PFSK-1 (cell line): ENCODE data around the gene WIPI1.

Experiments
- FOXP2 ChIP-seq: optimal IDR thresholded peaks from 2 replicates; pipeline ENCODE3; 2011; ENCODE audit warnings: borderline replicate concordance, control low read depth, inconsistent platforms; ENCODE audit not compliant: insufficient read depth; ENCODE audit errors: extremely low read length, extremely low read depth
- POLR2AphosphoS5 ChIP-seq: IDR thresholded peaks from 2 replicates; pipeline ENCODE4 v1.6.1; 2012; ENCODE audit warnings: low read depth, mild to moderate bottlenecking, control low read depth, low read length, moderate library complexity
- REST ChIP-seq, 2 experiments: IDR thresholded peaks; 2 replicates each; pipeline versions ENCODE4 v1.6.1 to v1.8.0; 2011 to 2012; ENCODE audit warnings: low read depth in 2 of 2, low read length in 2 of 2, control low read depth in 1 of 2, inconsistent platforms in 1 of 2, mild to moderate bottlenecking in 1 of 2, moderate library complexity in 1 of 2; ENCODE audit not compliant: insufficient read depth in 1 of 2
- SIN3A ChIP-seq: IDR thresholded peaks from 2 replicates; pipeline ENCODE4 v1.6.1; 2012; ENCODE audit warnings: mild to moderate bottlenecking, low read length, moderate library complexity, borderline replicate concordance; ENCODE audit not compliant: insufficient read depth
- TAF1 ChIP-seq: IDR thresholded peaks from 2 replicates; pipeline ENCODE4 v1.6.1; 2012; ENCODE audit warnings: low read length, control low read depth, borderline replicate concordance; ENCODE audit not compliant: insufficient read depth

Gene WIPI1

DNA sequence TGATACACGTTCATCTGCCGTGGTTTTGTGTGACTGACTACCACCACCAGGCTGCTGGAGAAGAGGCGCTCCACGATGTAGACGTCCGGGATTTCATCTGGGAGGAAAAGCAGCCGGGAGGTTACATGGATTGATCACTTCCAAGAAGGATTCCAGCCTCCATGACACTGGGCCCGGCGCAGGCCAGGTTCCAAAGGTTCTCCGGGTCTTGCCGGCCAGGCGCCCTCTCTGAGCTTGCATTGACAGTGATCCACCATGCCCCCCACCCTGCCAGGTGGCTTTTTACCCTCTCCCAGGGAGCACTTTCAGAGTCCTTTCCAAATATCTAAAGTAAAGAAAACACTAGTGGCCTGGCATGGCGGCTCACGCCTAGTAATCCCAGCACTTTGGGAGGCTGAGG lies 6.5 kb downstream of the WIPI1 start:
- no peak for TF ChIP-seq POLR2AphosphoS5
- TF ChIP-seq FOXP2: no peak
- no peak for TF ChIP-seq SIN3A
- TF ChIP-seq REST (IDR thresholded peaks at IDR 0.05; ENCODE audit: insufficient read depth in 1 of 2, low read depth in 2 of 2, low read length in 2 of 2): no peak
- no peak for TF ChIP-seq TAF1

- TF ChIP-seq TAF1 (no peak), POLR2AphosphoS5 (no peak), REST (IDR thresholded peaks at IDR 0.05; ENCODE audit: insufficient read depth in 1 of 2, low read depth in 2 of 2, low read length in 2 of 2) (no peak), FOXP2 (no peak), SIN3A (no peak)
Measured at GRCh38 chr17:68450391-68450790, 6.9 kb downstream of the WIPI1 start.

DNA sequence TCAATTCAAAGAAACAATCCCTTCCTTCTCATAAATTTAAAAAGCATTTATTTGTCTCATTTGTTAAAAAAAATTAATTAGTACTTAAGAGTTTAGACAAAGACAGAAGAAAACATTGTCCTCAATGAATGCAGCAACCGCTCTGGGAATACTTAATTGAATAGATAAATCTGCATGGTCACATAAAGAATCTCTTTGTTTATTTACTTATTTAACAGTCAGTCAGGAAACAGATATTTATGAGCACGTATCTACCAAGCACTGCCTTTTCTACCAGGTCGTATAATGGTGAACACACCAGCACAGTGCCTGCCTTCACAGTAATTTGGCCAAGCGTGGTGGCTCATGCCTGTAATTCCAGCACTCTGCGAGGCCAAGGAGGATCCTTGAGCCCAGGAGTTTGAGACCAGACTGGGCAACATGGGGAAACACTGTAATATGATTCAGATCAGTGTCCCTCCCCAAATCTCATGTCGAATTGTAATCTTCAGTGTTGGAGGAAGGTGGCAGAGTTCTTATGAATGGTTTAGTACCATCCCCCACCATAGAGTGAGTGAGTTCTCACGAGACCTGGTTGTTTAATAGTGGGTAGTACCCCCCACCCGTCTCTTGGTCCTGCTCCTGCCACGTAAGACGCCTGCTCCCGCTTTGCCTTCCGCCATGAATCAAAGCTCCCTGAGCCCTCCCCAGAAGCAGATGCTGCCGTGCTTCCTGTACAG lies 8.1 kb downstream of the WIPI1 start:
- TF ChIP-seq FOXP2 (no peak), REST (IDR thresholded peaks at IDR 0.05; ENCODE audit: insufficient read depth in 1 of 2, low read depth in 2 of 2, low read length in 2 of 2) (no peak), SIN3A (no peak), POLR2AphosphoS5 (no peak), TAF1 (no peak)

- TF ChIP-seq FOXP2 (no peak), REST (IDR thresholded peaks at IDR 0.05; ENCODE audit: insufficient read depth in 1 of 2, low read depth in 2 of 2, low read length in 2 of 2) (no peak), TAF1 (no peak), POLR2AphosphoS5 (no peak), SIN3A (no peak)
Measured at GRCh38 chr17:68446626-68447041, 10.7 kb downstream of the WIPI1 start.

GRCh38 chr17:68445671-68446070 lies 11.6 kb downstream of the WIPI1 start:
- no peak for TF ChIP-seq REST (IDR thresholded peaks at IDR 0.05; ENCODE audit: insufficient read depth in 1 of 2, low read depth in 2 of 2, low read length in 2 of 2)
- TF ChIP-seq POLR2AphosphoS5: no peak
- TF ChIP-seq SIN3A: no peak
- TF ChIP-seq FOXP2: no peak
- no peak for TF ChIP-seq TAF1
